C4-2B (cell line): ENCODE results near the gene REN.

Experiments used
- H3K27ac ChIP-seq: fragments of 450-650 bp; 2 replicates; pipeline ENCODE4 v1.5.1; 2017
- CTCF ChIP-seq: fragments of 450-650 bp; conservative IDR thresholded peaks from 2 replicates; pipeline ENCODE4 v1.5.1; 2017; ENCODE audit warnings: mild to moderate bottlenecking
- ZFX ChIP-seq: fragments of 450-650 bp; IDR thresholded peaks from 2 replicates; pipeline ENCODE4 v1.6.1; 2017

The REN gene

GRCh38 chr1:204161609-204162493 is 4.3 kb downstream of the REN start:
- H3K27ac ChIP-seq: peak overlapping the region; percentile 25

GRCh38 chr1:204157962-204158361 is 8.2 kb downstream of the REN start:
- TF ChIP-seq CTCF (no peak), ZFX (no peak)
- H3K27ac ChIP-seq: no peak overlapping the region

More at GRCh38 chr1:204161609-204162493, 4.3 kb downstream of the REN start:
- TF ChIP-seq ZFX (no peak), CTCF (no peak; the same call in 1 of the 2 replicates)

- TF ChIP-seq ZFX (no peak), CTCF (no peak)
- no peak overlapping the region for H3K27ac ChIP-seq
These were observed 10.3 kb downstream of the REN start for GRCh38 chr1:204155881-204156280.

- TF ChIP-seq ZFX (no peak), CTCF (no peak)
- H3K27ac ChIP-seq: no peak overlapping the region
These were observed 11.4 kb downstream of the REN start for GRCh38 chr1:204154568-204155255.

- no peak for TF ChIP-seq CTCF
- no peak for TF ChIP-seq ZFX
- no peak overlapping the region for H3K27ac ChIP-seq
These were observed 12.5 kb downstream of the REN start for GRCh38 chr1:204153667-204154066.

GRCh38 chr1:204152310-204153044 is 13.7 kb downstream of the REN start:
- H3K27ac ChIP-seq: no peak overlapping the region; the same call in 1 of the 2 replicates
- TF ChIP-seq CTCF (no peak), ZFX (no peak)
